GM18519 (cell line): ENCODE results near the gene FOSB.

Experiments used
- ATAC-seq: cut with Tn5 transposase; IDR thresholded peaks from one replicate; pipeline ENCODE4 v1.9.1; 2021; ENCODE audit warnings: mild to moderate bottlenecking, moderate library complexity; ENCODE audit not compliant: unreplicated experiment, low FRiP score

The FOSB gene

GRCh38 chr19:45440873-45441654 lies 26.7 kb upstream of the FOSB start:
- no peak for ATAC-seq

GRCh38 chr19:45442408-45442777 lies 25.4 kb upstream of the FOSB start:
- no peak for ATAC-seq

DNA sequence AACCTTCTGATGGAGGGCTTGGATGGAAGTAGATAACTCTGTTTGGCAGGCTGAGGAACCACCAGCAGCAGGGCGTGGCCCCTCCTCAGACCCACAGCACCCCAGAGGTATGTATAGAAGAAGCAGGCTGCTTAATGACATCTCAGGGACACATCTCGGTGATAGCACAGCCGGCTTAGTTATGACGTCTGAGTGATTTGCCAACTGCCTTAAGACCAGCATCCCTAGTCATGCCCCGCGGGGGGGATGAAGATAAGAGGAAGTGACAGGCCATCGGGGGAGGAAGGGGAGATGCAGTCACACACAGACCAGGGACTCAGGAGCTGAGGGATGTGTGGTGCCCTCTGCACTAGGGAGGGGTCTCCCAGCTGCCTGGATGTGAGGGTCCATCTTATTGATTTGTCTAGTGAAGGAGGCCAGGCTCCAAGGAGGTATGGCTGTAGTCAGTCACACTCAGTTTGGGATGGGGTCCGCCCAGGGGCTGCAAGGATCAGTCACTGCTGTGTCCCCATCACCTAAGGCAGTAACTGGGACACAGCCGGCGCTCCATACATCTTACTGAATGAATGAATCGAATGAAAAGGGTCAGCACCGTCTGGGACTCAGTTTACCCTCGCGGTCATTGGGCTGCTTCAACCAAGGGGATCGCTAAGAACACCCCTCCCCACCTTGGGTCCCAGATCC lies 24.9 kb upstream of the FOSB start:
- ATAC-seq: no peak

- no peak for ATAC-seq
Measured at GRCh38 chr19:45443462-45444317, 24.1 kb upstream of the FOSB start.

- peak; percentile 33 for ATAC-seq
Measured at GRCh38 chr19:45444318-45445041, 23.3 kb upstream of the FOSB start.

DNA sequence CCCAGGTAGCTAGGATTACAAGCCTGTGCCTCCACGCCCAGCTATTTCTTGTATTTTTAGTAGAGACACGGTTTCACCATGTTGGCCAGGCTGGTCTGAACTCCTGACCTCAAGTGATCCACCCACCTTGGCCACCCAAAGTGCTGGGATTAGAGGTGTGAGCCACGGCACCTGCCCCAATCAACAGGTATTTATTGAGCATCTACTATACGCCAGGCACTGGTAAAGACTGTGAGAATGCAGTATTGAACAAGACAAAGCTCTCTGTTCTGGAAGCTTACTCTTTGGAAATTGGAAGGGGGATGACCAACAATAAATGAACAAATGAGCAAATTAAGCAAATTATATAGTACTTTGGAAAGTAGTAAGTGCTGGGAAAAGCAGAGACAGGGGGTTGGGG lies 22.7 kb upstream of the FOSB start:
- no peak for ATAC-seq

DNA sequence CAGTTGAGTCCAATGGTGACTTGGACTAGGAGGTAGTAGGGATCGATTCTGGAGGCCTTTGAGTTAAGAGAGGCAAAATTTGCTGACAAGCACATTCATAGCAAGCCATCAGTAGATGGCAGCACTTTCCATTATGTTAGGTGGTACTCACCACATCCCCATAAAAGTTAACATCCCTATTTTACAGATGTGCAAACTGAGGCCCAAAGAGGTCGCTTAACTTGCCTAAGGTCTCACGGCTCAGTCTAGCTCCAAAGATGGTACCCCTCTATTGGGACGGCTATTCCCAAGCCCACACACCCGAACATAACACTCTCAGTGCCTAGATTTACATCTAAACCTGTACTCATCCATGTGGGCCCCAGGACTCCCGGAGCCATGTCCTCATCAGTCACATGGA lies 21.5 kb upstream of the FOSB start:
- no peak for ATAC-seq

DNA sequence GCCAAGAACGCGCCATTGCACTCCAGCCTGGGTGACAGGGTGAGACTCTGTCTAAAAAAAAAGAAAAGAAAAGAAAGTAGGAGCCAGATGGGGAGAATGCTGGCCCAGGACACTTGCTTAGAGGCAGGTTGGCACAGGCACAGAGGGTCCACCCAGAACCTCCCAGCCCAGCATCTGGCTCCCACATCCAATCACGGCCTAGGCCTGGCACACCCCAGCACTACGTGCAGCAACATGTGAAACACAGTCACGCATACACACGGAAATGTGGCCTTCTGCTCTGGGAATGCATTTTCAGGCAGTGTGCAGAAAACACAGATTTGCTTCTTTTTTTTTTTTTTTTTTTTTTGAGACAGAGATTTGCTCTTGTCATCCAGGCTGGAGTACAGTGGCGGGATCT lies 20.9 kb upstream of the FOSB start:
- ATAC-seq: no peak

DNA sequence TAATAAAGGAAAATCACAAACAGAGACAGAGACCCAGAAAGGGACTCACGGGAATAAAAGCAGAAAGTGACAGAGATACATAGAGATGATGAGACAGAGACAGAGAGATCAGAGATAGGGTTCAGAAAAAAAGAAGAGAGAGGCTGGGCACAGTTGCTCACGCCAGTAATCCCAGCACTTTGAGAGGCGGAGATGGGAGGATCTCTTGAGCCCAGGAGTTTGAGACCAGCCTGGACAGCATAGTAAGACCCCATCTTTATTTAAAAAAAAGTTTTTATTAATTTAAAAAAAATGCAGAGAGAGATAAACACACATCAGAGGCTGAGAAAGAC lies 19.4 kb upstream of the FOSB start:
- no peak for ATAC-seq

DNA sequence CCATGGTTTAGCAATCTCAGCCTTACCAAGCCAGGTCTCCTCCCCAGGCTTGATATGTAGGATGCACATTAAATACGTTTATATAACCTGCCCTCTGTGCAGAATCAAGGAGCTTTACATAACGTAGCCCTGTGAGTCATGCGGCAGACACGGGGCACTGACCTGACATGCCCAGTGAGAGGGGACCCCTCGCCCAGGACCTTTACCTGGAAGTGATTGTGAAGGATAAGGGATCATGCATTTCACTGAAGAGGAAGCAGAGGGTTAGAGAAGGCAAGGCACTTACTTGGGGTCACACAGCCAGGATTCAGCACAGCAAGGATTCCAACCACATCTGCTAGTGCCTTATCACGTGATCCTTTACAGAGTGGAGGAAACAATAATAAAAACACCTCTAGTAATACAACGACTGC lies 18.9 kb upstream of the FOSB start:
- ATAC-seq: no peak

DNA sequence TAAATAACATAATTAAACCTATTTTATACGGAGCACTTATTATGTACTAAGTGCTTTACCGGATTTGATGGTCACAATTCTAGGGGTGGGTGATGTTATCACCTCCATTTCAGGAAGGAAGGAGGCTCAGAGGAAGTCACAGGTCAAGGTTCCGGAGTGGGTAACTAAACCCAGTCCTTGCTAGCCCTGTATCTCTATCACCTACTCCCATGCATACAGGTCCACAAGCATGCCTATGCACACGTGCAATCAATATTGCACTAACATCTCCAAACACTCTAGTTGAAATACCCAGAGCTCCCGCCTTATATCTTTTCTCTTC lies 17.8 kb upstream of the FOSB start:
- no peak for ATAC-seq

DNA sequence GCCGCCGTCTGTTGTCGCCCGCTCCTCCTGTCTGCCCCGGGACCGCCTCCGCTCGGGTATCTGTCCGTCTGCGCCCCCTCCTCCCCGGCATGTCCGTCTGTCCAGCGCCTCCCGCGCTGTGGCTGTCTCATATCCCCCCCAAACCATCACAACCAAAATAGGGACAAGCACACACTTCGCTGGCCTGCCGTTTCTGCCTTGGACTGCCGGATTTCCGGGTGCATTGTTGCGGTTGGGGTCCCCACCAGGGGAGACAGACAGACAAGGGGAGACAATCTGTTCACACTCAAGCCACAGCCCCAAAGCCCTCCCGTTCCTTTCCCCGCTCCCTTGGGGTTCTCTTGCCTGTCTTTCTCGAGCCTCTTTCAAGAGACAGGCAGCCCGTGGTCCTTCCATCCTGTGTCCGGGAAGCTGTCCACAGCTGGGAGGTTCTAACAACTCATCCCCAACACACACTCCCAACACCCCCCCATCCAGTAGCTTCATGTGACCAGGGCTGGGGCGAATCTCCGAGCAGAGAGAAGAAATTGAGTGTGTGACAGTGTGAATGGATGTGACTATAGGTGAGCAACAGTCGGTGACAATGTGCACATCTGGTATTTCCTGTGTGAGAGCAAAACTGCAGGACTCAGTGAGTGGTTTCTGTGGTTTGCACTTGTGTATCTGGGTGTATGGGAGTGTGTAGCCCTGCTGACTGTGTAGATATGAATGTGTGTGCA lies 16.5 kb upstream of the FOSB start:
- ATAC-seq: no peak

DNA sequence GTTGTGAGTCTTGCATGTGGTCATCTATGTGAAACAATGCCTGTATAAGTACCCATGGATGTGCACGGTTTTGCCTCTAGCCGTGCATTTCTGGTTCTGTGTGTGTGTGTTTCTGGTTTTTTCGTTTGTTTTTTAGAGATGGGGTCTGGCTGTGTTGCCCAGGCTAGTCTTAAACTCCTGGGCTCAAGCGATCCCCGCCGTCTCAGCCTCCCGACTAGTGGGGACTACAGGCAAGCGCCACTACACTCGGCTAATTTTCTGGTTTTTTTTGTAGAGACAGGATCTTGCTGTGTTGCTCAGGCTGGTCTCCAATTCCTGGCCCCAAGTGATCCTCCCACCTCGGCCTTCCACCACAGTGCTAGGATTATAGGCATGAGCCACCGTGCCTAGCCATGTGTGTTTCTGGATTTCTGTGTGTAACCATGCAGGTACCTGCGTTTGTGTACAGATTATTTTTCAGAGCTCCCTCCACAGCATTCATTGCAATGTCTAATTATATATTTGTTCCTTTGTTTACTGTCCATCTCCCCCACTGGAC lies 15.9 kb upstream of the FOSB start:
- no peak for ATAC-seq

- no peak for ATAC-seq
Measured at GRCh38 chr19:45455707-45456499, 11.9 kb upstream of the FOSB start.

DNA sequence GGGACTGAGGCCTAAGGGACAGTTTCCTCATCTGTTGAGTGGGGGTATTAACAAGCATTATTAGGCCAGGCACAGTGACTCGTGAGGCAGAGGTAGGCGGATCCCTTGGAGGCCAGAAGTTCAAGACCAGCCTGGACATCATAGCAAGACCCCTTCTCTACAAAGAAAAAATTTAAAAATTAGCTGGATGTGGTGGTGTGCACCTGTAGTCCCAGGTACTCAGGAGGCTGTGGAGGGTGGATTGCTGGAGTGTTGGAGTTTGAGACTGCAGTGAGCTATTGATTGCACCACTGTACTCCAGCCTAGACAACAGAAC lies 11.3 kb upstream of the FOSB start:
- ATAC-seq: no peak

DNA sequence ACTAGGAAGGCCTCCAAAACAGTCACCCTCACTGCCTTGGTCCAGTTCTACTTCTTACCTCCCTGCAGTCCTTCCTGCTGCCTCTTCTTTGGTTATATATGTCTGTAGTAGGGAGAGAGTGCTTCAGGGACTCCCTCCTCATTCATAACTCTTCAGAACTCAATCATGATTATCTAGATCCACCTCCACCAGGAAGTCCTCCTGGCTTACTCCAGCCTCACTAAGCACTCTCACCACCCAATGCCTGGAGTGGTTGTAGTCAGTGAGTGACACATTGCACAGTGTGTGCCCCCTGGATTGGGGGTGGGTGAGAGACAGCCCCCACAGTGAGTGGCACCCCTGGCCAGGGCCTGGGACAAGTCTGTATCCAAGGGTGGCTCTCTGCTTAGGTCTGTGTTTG lies 10.0 kb upstream of the FOSB start:
- no peak for ATAC-seq

- no peak for ATAC-seq
Measured at GRCh38 chr19:45460807-45461347, 6.9 kb upstream of the FOSB start.

DNA sequence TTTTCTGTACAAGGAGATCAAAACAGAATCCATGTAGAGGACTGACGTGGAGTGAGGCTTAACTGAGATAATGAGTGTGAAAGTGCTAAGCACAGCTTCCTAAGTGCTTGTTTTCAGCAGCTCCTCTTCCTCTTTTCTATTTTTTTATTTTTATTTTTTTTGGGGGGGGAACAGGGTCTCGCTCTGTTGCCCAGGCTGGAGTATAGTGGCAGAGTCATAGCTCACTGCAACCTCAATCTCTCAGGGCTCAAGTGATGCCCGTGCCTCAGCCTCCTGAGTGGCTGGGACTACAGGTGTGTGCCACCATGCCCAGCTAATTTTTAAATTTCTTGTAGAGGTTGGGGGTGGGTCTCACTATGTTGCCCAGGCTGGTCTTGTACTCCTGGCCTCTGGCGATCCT lies 5.6 kb upstream of the FOSB start:
- ATAC-seq: no peak

- no peak for ATAC-seq
Measured at GRCh38 chr19:45463241-45463640, 4.6 kb upstream of the FOSB start.
